Lung (tissue), 12 donors: ENCODE data around the gene CCDC47. TPM values are rescaled to one million over a fixed set of nuclear protein-coding genes. Genes with fewer than 3 reads are reported as not detected.
A peak's percentile ranks its signal among the peaks of the same experiment; 100 is the strongest.

ENCODE experiments used
- ATAC-seq: fragments of 200-7000 bp; cut with Tn5 transposase; one replicate; pipeline ENCODE4 v1.9.1; 2020; ENCODE audit warnings: moderate number of reproducible peaks; ENCODE audit not compliant: insufficient read depth, low FRiP score
- DNase-seq, 3 donors: peaks; one replicate each; pipeline ENCODE4 v3.0.0-alpha.2; 2013 to 2017
- H3K27ac ChIP-seq, 2 donors: one replicate each; pipeline ENCODE4 v1.5.1; 2013; ENCODE audit warnings: mild to moderate bottlenecking in 2 of 2, moderate library complexity in 2 of 2, control low read depth in 1 of 2, inconsistent platforms in 1 of 2, low read depth in 1 of 2, low read length in 1 of 2
- H3K27me3 ChIP-seq, 3 donors: one replicate each; pipeline ENCODE4 v1.5.1; 2013; ENCODE audit warnings: low read length in 2 of 3; ENCODE audit not compliant: control insufficient read depth in 3 of 3, insufficient read depth in 3 of 3
- H3K36me3 ChIP-seq, 4 donors: one replicate each; pipeline ENCODE4 v1.5.1; 2013; ENCODE audit warnings: low read length in 4 of 4, mild to moderate bottlenecking in 1 of 4, moderate library complexity in 1 of 4; ENCODE audit not compliant: control insufficient read depth in 4 of 4, insufficient read depth in 4 of 4
- H3K4me1 ChIP-seq, 5 donors: one replicate each; pipeline ENCODE4 v1.5.1; 2013; ENCODE audit warnings: low read length in 5 of 5, mild to moderate bottlenecking in 2 of 5, moderate library complexity in 1 of 5; ENCODE audit not compliant: control insufficient read depth in 5 of 5, insufficient read depth in 5 of 5
- H3K4me3 ChIP-seq: one replicate; pipeline ENCODE4 v1.5.1; 2013; ENCODE audit warnings: mild to moderate bottlenecking, control low read depth, moderate library complexity
- H3K9ac ChIP-seq, 2 donors: one replicate each; pipeline ENCODE4 v1.5.1; 2013; ENCODE audit warnings: low read length in 2 of 2, control low read depth in 1 of 2; ENCODE audit not compliant: insufficient read depth in 1 of 2
- H3K9me3 ChIP-seq, 4 donors: one replicate each; pipeline ENCODE4 v1.5.1; 2013; ENCODE audit warnings: low read length in 3 of 4, mild to moderate bottlenecking in 1 of 4, moderate library complexity in 1 of 4; ENCODE audit not compliant: control insufficient read depth in 4 of 4, insufficient read depth in 3 of 4
- WGBS, 2 donors: extraction: QIAGEN DNeasy Blood & Tissue Kit; methylation state at CpG; one replicate each; pipeline ENCODE4 v1.1.7; 2013; 5-methylcytosine and 5-hydroxymethylcytosine counted together
- polyA plus RNA-seq, 2 donors: library from polyadenylated mRNA; stranded (reverse); fragments of 200-250 nt; gene quantifications; one replicate each; pipeline ENCODE4 v1.2.1, GENCODE V29; 2013
- total RNA-seq, 2 donors: library from RNA; depleted of rRNA in 1 of 2; stranded (reverse); fragments of >200 nt in 1 of 2; gene quantifications; one replicate each; pipeline ENCODE4 v1.2.1, GENCODE V29; 2014 to 2021
- TF ChIP-seq, protein P1 (sequence below): IDR thresholded peaks from 2 replicates; pipeline ENCODE4 v1.5.1; 2012; ENCODE audit warnings: mild to moderate bottlenecking; ENCODE audit errors: control extremely low read depth, extremely low read depth
- donor health status: control.
- donor health status: control.
- donor health status: Bipolar disorder and iron deficiency.
- donor health status: healthy.
- donor health status: DM: yes; HTN: yes; CAD: no.

Gene CCDC47
- total and polyA plus RNA-seq, 4 donors: 29.5 to 89.9 (median 82.7) TPM

DNA sequence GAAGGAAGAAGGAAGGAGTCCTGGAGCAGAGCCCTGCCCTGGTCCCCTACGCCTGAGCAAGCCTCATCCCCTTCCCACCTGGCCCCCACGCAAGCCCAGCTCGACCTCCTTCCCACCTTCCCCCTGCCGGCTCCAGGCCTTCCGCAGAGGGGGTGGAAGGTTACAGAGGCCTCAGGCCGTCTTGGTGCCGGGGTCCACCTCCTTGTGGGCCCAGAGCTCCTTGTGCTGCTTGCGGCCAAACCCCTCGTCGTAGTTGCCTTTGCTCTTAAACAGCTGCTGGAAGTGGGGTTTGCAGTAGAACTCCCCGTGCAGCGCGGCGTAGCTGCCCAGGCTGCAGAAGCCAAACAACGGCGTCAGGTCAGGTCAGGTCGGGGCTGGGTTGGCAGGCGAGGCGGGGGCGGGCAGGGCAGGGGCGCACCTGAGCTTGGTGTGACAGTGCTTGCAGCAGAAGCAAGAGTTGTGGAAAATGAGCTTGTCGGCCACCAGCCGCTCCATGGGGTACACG lies 75.0 kb downstream of the CCDC47 start:
- TF ChIP-seq, protein P1, sequence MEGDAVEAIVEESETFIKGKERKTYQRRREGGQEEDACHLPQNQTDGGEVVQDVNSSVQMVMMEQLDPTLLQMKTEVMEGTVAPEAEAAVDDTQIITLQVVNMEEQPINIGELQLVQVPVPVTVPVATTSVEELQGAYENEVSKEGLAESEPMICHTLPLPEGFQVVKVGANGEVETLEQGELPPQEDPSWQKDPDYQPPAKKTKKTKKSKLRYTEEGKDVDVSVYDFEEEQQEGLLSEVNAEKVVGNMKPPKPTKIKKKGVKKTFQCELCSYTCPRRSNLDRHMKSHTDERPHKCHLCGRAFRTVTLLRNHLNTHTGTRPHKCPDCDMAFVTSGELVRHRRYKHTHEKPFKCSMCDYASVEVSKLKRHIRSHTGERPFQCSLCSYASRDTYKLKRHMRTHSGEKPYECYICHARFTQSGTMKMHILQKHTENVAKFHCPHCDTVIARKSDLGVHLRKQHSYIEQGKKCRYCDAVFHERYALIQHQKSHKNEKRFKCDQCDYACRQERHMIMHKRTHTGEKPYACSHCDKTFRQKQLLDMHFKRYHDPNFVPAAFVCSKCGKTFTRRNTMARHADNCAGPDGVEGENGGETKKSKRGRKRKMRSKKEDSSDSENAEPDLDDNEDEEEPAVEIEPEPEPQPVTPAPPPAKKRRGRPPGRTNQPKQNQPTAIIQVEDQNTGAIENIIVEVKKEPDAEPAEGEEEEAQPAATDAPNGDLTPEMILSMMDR: no peak
- no peak for ATAC-seq
- peak overlapping the region in 1 of 2 donors; percentile 58 for H3K27ac ChIP-seq
- peaks cover 0 to 17% (median 5%) of the 10 kb centered on the region in 4 donors for H3K36me3 ChIP-seq
- no peak for DNase-seq
- peaks cover 0 to 41% (median 8%) of the 10 kb centered on the region in 5 donors for H3K4me1 ChIP-seq
- no peaks in the 10 kb centered on the region for H3K9me3 ChIP-seq
- no peak overlapping the region for H3K9ac ChIP-seq
- H3K4me3 ChIP-seq: peak overlapping the region; percentile 11
- WGBS, 2 donors: 9 to 29% methylated on average over 17 to 24 of the region's 24 CpGs
- H3K27me3 ChIP-seq: no peaks in the 10 kb centered on the region

DNA sequence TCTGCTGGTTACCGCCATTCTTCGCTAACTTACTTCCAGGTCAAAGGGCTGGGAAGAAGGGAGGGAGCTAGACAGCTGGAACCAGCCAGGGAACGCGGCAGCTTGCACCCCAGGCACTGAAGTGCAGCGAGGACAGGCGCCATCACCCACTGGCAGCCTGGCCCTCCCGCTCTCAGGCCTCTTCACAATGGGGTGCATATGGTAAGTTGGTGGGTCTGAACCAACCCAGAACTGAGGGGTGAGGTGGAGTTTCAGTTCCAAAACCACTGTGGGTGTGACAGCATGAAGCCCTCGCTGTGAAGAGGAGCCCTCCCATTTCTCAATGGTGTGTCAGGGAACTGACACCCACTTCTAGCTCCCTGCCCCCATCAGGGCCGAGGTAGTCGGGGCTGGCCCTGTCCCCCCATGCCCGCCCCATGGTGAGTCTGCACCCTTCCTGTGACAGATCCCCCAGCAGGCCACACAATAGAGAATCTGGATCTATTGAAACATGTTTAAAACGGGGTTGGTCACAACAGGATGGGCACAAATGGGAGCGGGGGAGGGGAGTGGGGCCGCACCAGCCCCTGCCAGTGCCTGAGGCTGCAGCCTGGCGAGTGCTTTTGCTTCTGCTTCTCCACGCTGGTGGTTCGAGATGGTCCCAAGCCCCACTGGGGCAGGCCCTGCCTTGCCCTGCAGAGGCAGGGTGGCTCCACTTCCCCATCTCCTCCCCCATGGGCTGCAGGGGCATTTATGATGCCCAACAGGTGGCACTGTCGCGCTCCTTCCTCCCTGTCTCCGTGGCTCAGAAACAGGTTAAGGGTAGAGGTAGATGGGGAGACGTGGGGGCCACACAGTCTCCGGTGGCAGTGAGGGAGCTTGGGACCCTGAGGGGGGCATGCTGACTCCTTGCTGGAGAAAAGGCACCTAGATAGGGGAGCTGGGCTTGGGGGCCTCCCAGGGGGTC lies 75.8 kb downstream of the CCDC47 start:
- H3K4me3 ChIP-seq: no peak overlapping the region
- TF ChIP-seq, protein P1: peak; percentile 28
- H3K36me3 ChIP-seq: peaks cover 0 to 15% (median 4%) of the 10 kb centered on the region in 4 donors
- DNase-seq: peak in 1 of 3 donors; percentile 38
- peaks cover 0 to 36% (median 8%) of the 10 kb centered on the region in 5 donors for H3K4me1 ChIP-seq
- H3K27ac ChIP-seq: peak overlapping the region in 1 of 2 donors; percentile 12
- no peaks in the 10 kb centered on the region for H3K9me3 ChIP-seq
- H3K27me3 ChIP-seq: no peaks in the 10 kb centered on the region
- peak; percentile 8 for ATAC-seq
- no peak overlapping the region for H3K9ac ChIP-seq
- WGBS, 2 donors: 46 to 55% methylated on average over 21 to 22 of the region's 22 CpGs

DNA sequence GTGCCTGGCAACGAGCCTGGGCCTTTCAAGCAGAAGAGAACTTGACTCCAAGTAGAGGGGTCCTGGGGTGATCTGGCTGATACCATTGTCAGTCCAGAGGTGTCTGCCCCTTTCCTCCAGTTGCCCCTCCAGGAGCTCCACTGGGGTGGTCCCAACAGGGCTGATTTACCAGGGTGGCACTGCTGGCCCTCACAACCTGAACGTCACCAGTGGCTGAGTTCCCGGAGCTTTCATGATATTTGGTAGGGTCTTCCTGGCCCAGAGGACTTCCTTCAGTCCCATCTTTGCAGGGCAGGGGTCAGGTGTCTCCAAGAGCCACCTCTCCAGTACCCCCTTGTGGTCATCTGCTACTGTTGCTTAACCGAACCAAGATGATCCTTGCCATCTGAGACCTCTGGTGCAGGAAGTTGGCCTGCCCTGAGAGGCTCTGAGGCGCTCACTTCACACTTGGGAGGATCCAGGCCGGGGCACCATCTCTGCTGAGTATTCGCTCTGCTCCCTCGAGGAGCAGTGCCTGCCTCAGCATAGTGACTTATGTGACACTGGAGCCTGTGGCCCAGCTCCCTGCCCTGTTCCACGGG lies 76.9 kb downstream of the CCDC47 start:
- H3K9ac ChIP-seq: no peak overlapping the region
- H3K27ac ChIP-seq: peak overlapping the region in 1 of 2 donors; percentile 12
- H3K9me3 ChIP-seq: no peaks in the 10 kb centered on the region
- peaks cover 0 to 30% (median 8%) of the 10 kb centered on the region in 5 donors for H3K4me1 ChIP-seq
- DNase-seq (no peak), ATAC-seq (no peak)
- 46 to 49% methylated on average over 9 of the region's 9 CpGs for WGBS, 2 donors
- H3K36me3 ChIP-seq: peaks cover 0 to 27% (median 13%) of the 10 kb centered on the region in 4 donors
- H3K27me3 ChIP-seq: no peaks in the 10 kb centered on the region
- TF ChIP-seq, protein P1: no peak
- no peak overlapping the region for H3K4me3 ChIP-seq
